ENCODE measurements around the gene STIP1. TPM values are rescaled to one million over a fixed set of nuclear protein-coding genes. Genes with fewer than 3 reads are reported as not detected.
A peak's percentile ranks its signal among the peaks of the same experiment; 100 is the strongest.

The STIP1 gene
- total RNA-seq, 3 donors from 2014 or later: 49.4 to 118 (median 80.3) TPM

- ATAC-seq (no peak), DNase-seq (no peak)
- Histone ChIP-seq H3K4me1 (ENCODE audit: low read depth) (peaks cover 27% of the 10 kb centered on the region), H3K36me3 (ENCODE audit: low read depth) (no peaks in the 10 kb centered on the region), H3K4me3 (no peak overlapping the region), H3K9me3 (no peaks in the 10 kb centered on the region)
- intact Hi-C loops (cut with DNase I, micrococcal nuclease): loop anchor here in 1 of 2 donors (10.0 kb wide), 1 partner anchor 65 kb away; the partner anchor contains the start of gene STIP1
- no peak for TF ChIP-seq CTCF (IDR thresholded peaks at IDR 0.05)
Measured at GRCh38 chr11:64249563-64250414, 63.8 kb downstream of the STIP1 start.

GRCh38 chr11:64250415-64251015 lies 64.5 kb downstream of the STIP1 start:
- Histone ChIP-seq H3K4me1 (ENCODE audit: low read depth) (peaks cover 22% of the 10 kb centered on the region), H3K4me3 (no peak overlapping the region), H3K36me3 (ENCODE audit: low read depth) (no peaks in the 10 kb centered on the region), H3K9me3 (no peaks in the 10 kb centered on the region)
- DNase-seq (peak; percentile 25 to 58 (median 57)), ATAC-seq (no peak)
- intact Hi-C loops (cut with DNase I, micrococcal nuclease): no loop called here
- no peak for TF ChIP-seq CTCF (IDR thresholded peaks at IDR 0.05)

GRCh38 chr11:64251016-64251752 lies 65.2 kb downstream of the STIP1 start, which contains the start of gene PLCB3:
Gene PLCB3 (plus strand): TSS chr11:64251530. CDS start chr11:64251650, 120 bp downstream.
- Histone ChIP-seq H3K4me3 (peak within 1 kb of the TSS; percentile 78), H3K4me1 (ENCODE audit: low read depth) (peaks cover 22% of the 10 kb centered on the region), H3K36me3 (ENCODE audit: low read depth) (no peaks in the 10 kb centered on the region), H3K9me3 (no peaks in the 10 kb centered on the region)
- intact Hi-C loops (cut with DNase I, micrococcal nuclease): no loop called here
- peak; percentile 69 to 83 (median 77) for DNase-seq
- ATAC-seq: peak; percentile 74
- TF ChIP-seq CTCF (IDR thresholded peaks at IDR 0.05): peak; percentile 94

GRCh38 chr11:64251753-64252002 lies 65.7 kb downstream of the STIP1 start:
- Histone ChIP-seq H3K9me3 (no peaks in the 10 kb centered on the region), H3K36me3 (ENCODE audit: low read depth) (no peaks in the 10 kb centered on the region), H3K4me1 (ENCODE audit: low read depth) (peaks cover 22% of the 10 kb centered on the region), H3K4me3 (peak overlapping the region; percentile 78)
- DNase-seq (no peak), ATAC-seq (no peak)
- no peak for TF ChIP-seq CTCF (IDR thresholded peaks at IDR 0.05)
- intact Hi-C loops (cut with DNase I, micrococcal nuclease): no loop called here

- intact Hi-C loops (cut with DNase I, micrococcal nuclease): no loop called here
- Histone ChIP-seq H3K9me3 (no peaks in the 10 kb centered on the region), H3K4me3 (peak overlapping the region; percentile 78), H3K4me1 (ENCODE audit: low read depth) (peaks cover 22% of the 10 kb centered on the region), H3K36me3 (ENCODE audit: low read depth) (no peaks in the 10 kb centered on the region)
- ATAC-seq (peak; percentile 82), DNase-seq (peak; percentile 90 to 92 (median 91))
- TF ChIP-seq CTCF (IDR thresholded peaks at IDR 0.05): no peak
Measured at GRCh38 chr11:64252003-64252872, 66.3 kb downstream of the STIP1 start.

Measured in mucosa of descending colon (tissue), 3 donors.